NCI-H1092 (cell line): ENCODE measurements around the gene MYH1.
"Not testable (repeated sequence)": the region's sequence is repeated elsewhere in the genome, so short reads cannot be mapped to it uniquely, and the experiment has no call there.

Experiments
- DNase-seq: peaks from one replicate; lab custom pipeline; 2025; lab: John Stamatoyannopoulos, UW

MYH1 gene

DNA sequence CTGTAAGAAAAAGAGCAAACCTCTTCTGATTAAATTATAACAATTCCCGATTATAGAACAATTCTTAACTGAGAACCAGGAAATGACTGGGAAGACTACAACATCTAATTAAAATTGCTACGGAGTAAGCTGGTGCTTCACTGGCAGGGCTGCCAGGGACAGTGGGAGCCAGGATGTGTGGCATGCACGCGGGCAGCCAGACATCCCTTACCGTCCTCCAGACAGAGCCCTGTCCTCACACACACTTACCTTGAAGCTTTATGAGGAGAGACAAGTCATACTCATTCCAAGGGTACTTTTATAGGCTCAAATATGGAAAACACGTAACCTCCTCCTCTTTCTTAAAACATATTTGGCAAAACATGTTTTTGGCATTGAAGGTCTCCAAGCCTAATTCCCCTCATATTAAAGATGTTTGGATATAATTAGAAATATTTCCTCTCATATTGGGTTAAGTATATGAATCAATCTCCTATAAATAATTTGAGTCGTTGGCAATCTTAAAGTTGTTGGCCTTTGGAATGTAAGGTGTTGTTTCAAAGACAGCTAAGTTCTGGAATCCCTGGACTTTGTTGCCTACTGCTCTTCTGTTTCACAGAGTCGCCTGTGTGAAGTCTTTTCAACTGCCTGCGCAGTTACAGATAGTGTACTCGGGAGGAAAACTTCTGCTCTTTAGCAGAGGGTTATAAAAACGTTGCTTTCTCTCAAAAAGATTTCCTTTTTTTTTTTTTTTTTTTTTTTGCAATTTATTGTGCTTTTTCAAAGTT is at the start of gene MYH1:
TSS of gene MYH1 (minus strand) at position 272 of the 767 bp plus-strand sequence. CDS start 1,900 bp downstream, outside the sequence.
- DNase-seq, result no peak

DNA sequence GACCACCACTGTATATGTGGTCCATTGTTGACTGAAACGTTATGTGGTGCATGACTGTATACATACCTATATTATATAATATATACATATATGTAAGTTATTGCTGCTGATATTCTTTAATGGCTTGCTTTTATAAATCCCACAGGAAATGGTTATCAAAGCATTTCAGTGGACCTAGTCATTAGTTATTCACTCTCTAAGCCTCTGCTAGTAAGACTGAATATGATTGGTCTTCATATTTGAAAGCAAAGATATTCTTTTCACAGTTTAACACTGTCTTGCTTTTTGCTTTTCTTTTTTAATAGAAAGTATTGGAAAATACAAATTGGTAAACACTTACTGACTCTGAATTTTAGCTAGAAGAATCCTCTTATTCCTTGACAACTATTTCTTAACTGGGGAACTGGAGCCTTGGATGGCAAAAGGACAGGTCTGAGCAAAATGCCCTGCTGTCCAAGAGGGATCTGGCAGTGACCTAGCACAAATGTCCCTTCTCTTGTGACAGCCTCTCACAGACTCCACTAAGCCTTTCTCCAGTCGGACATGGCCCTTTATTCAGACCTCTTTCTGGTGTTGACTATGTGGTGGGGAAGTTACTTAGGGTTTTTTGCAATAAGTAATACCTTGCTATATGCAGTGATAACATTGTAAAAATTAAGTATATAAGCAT is 45.8 kb upstream of the MYH1 start:
- no peak for DNase-seq

GRCh38 chr17:10558049-10558448 is 39.7 kb upstream of the MYH1 start:
- no peak for DNase-seq

GRCh38 chr17:10557422-10557821 is 39.1 kb upstream of the MYH1 start:
- DNase-seq, result no peak

DNA sequence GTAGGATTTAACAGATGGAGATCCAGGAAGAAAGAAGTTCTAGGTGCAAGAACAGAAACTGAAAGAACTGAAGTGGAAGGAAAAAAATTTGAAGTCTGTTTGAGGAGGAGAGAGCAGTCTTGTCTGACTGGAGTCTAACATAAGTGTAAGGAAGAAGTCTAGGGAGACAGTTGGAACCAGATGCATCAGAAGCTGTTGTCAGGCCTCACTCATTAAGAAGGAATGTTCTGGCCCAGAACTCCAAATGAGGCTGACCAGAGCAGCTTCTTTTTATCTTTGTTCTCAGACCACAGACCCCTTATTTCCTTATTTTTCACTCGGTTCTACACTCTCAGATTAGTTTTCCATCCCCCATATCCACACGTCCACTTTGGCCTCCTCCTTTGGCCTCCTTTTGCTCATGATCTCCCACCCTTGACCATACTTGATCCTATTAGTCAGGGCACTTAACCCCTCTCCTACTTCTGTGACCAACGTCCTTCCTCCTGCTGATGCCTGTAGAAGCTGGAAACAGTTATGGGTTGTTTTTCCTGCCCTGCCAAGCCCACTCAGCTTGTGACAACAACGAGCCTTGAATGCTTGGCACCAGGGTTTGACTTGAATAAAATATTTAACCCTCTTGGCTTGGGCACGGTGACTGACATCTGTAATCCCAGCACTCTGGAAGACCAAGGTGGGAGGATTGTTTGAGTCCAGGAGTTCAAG is 38.1 kb upstream of the MYH1 start:
- no peak for DNase-seq

GRCh38 chr17:10550014-10550413 is 31.7 kb upstream of the MYH1 start:
- DNase-seq, result no peak

DNA sequence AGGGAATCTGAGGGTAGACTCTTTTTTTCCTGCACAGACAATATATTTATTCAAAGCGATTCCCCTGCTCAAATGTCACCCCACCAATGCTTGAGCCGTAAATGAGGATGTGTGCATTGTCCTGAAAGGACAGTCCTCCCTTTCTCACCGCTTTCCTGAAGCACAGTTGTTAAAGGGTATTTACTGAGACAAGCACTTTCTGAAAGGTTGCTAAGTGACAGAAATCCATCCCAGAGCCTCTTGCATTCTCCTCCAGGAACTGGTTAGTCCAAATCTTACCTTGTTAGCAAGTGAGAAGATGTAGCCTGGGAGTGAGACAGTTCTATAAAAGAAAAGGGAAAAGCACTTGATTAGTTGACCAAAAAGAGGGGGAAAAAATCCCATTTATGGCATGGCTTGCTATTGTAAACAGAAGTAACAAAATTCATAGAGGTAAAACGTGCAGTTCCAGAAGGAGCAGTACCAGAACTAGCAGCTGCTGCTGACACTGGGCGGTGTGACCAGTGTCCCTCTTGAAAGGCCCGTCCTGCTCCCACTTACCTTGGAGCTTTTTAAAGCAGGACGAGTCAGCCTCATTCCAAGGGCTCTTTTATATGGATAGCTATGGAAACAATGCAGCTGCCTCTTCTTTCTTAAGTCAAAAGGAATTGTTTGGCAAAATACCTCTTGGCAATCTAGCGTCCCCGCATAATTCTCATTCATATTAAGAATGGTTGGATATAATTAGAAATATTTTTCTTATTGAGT is 30.9 kb upstream of the MYH1 start, which contains the start of gene MYH2:
TSS of gene MYH2 (minus strand) at position 563 of the 747 bp plus-strand sequence. CDS start 1,738 bp downstream, outside the sequence.
- no peak for DNase-seq

DNA sequence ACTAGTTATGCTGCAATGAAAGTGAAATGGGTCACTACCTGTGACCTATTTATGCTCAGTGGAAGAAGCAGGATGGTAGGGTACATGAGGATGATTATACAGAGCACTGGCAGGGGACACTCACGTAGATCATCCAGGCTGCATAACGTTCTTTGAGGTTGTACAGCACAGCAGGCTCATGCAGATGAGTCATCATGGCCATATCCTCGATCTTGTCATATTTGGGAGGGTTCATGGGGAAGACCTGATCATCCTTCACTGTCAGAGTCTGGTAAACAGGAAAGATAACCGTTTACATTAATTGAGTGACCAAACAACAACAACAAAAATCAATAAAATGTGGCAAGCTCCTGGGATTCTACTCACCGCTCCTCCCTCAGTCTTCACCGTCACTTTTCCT is 29.0 kb upstream of the MYH1 start:
- no peak for DNase-seq

DNA sequence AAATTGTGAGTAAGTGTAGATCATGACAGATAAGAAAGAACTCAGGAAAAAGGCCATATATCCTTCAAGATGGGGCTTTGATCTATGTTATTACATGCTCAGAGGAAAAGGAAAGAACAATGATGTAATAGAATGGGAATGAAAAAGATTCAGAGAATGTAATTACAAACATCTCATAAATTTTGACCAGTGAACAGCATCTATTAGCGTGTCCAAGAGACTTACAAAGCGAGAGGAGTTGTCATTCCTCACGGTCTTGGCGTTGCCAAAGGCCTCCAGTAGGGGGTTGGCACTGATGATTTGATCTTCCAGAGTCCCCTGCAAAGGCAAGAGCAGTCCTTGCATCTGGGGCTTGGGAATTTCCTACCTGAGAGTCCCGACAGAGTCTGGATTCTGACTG is 25.1 kb upstream of the MYH1 start:
- DNase-seq, result not testable (repeated sequence)

- not testable (repeated sequence) for DNase-seq
These were observed 22.8 kb upstream of the MYH1 start for GRCh38 chr17:10541179-10541578.

DNA sequence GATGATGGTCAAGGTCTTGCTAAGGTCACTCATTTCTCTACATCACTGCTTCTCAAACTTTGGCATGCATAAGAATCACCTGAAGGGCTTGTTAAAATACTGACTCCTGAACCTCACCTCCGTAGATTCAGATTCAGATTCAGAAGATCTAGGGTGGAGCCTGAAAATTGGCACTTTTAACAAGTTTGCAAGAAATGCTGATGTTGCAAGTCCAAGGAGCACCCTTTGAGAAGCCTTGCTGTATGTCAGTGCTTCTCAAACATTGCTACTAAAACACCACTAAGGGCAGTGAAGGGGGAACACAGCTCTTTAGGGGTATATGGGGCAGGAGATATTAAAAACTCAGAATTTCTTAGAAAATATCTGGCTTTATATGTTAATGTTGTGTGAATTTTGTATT is 13.7 kb upstream of the MYH1 start:
- DNase-seq, result no peak

- DNase-seq, result no peak
These were observed 9.1 kb upstream of the MYH1 start for GRCh38 chr17:10527419-10527818.

DNA sequence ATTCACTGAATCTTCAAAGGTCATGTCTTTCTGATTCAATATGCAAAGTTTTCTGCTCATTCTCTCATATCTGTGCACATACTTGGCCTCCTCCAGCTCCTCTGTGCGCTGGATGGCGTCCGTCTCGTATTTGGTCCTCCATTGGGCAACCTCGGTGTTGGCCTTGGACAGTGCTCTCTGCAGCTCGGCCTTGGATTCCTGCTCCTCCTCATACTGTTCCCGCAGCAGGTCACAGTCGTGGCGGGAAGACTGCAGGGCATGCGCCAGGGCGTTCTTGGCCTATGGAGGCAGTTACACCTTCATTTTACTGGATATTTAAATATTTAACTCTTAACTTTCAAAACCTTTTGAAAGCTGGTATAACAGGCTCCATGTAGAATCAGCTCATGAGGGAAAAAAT is 8.2 kb upstream of the MYH1 start:
- DNase-seq, result no peak

DNA sequence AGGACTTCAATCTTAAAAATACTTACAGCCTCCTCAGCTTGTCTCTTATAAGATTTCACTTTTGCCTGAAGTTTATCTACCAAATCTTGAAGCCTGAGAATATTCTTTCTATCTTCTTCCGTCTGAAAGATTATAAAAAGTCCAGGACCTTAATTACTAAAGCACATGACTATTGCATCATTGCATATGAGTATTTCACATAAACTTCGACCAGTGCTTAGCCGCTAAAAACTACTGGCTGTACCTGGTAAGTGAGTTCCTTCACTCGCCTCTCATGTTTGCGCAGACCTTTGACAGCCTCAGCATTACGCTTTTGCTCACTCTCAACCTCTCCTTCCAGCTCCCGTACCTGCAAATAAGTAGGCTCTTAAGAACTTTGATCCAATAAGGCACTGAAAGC is 4.7 kb upstream of the MYH1 start:
- no peak for DNase-seq

- DNase-seq, result no peak
These were observed 3.6 kb upstream of the MYH1 start for GRCh38 chr17:10521949-10522348.

- no peak for DNase-seq
These were observed 1.7 kb downstream of the MYH1 start for GRCh38 chr17:10516638-10517037.

DNA sequence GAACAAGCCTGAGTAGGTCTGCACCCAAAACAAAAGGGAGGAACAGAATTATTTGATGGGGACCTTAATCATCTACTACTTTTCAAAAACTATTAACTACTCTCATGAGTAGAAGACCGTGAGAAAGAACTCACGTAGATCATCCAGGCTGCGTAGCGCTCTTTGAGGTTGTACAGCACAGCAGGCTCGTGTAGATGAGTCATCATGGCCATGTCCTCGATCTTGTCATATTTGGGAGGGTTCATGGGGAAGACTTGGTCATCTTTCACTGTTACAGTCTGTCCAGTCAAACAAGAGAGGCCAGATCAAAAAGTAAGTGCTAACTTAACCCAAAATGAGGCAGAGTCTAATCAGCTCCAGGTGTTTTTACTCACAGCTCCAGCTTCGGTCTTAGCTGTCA is 2.3 kb downstream of the MYH1 start:
- no peak for DNase-seq

DNA sequence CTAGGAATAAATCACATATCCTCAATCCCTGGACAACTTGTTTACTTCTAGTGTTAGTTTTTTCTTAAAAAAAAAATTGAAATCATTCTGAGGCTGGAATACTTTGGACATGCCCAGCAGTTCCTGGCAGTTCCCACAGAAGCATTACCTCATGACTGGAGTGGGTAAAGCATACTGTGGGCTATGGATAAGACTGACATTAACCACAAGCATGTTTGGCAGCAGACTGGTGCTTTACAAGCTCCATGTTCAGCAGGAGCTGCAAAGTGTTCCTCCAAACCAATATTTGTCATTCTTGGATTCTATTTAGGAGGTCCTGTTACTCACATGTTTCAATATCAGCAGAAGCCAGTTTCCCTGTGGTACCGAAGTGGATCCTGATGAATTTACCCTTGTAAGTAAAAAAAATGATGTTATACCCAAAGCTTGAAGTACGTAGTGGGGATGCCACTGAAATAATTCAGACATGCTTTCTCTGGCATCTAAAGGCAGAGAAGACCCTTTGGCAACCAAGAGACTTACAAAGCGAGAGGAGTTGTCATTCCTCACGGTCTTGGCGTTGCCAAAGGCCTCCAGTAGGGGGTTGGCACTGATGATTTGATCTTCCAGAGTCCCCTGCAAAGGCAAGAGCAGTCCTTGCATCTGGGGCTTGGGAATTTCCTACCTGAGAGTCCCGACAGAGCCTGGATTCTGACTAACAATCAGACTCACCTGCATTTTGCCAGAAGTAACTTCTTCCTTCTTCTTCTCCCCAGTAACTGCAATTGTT is 4.9 kb downstream of the MYH1 start:
- no peak for DNase-seq

GRCh38 chr17:10512856-10513255 is 5.5 kb downstream of the MYH1 start:
- no peak for DNase-seq

GRCh38 chr17:10499950-10500349 is 18.4 kb downstream of the MYH1 start:
- no peak for DNase-seq

- no peak for DNase-seq
These were observed 26.3 kb downstream of the MYH1 start for GRCh38 chr17:10492004-10492403.
